NCI-H128 (cell line): ENCODE data around the gene FLG.
"Not testable (repeated sequence)": the region's sequence is repeated elsewhere in the genome, so short reads cannot be mapped to it uniquely, and the experiment has no call there.

ENCODE experiments used
- DNase-seq: peaks from one replicate; lab custom pipeline; 2025; ENCODE audit not compliant: unreplicated experiment; lab: John Stamatoyannopoulos, UW

Gene FLG

GRCh38 chr1:152325111-152325510, at the start of gene FLG:
Gene FLG, minus strand, starts transcription at chr1:152325239. Its CDS starts 9,783 bp downstream, at chr1:152315456.
- DNase-seq, result no peak

GRCh38 chr1:152374451-152374850, 49.4 kb upstream of the FLG start:
- DNase-seq, result no peak

GRCh38 chr1:152372672-152373071, 47.6 kb upstream of the FLG start:
- no peak for DNase-seq

- DNase-seq, result no peak
These were observed 42.4 kb upstream of the FLG start for GRCh38 chr1:152367436-152367835.

- no peak for DNase-seq
These were observed 34.9 kb upstream of the FLG start, which contains the start of gene FLG2 for GRCh38 chr1:152359906-152360305. Gene FLG2, minus strand, starts transcription at chr1:152360006. Its CDS starts 1,122 bp downstream, at chr1:152358884.

GRCh38 chr1:152356736-152357135, 31.7 kb upstream of the FLG start:
- DNase-seq, result no peak

GRCh38 chr1:152349611-152350010, 24.6 kb upstream of the FLG start:
- no peak for DNase-seq

GRCh38 chr1:152348447-152348846, 23.4 kb upstream of the FLG start:
- DNase-seq, result no peak

GRCh38 chr1:152347116-152347728, 22.2 kb upstream of the FLG start:
- DNase-seq, result no peak

GRCh38 chr1:152344438-152344837, 19.4 kb upstream of the FLG start:
- no peak for DNase-seq

GRCh38 chr1:152343006-152343405, 18.0 kb upstream of the FLG start:
- DNase-seq, result no peak

- no peak for DNase-seq
These were observed 10.4 kb upstream of the FLG start for GRCh38 chr1:152335399-152335798.

GRCh38 chr1:152328801-152329391, 3.9 kb upstream of the FLG start:
- DNase-seq, result no peak

- no peak for DNase-seq
These were observed 11.1 kb downstream of the FLG start for GRCh38 chr1:152313970-152314369.

- no peak for DNase-seq
These were observed 11.7 kb downstream of the FLG start for GRCh38 chr1:152313319-152313801.

GRCh38 chr1:152312169-152312568, 12.9 kb downstream of the FLG start:
- DNase-seq, result not testable (repeated sequence)

GRCh38 chr1:152309955-152310354, 15.1 kb downstream of the FLG start:
- no peak for DNase-seq

- not testable (repeated sequence) for DNase-seq
These were observed 15.6 kb downstream of the FLG start for GRCh38 chr1:152309320-152309901.

- not testable (repeated sequence) for DNase-seq
These were observed 16.3 kb downstream of the FLG start for GRCh38 chr1:152308758-152309157.

GRCh38 chr1:152307970-152308369, 17.1 kb downstream of the FLG start:
- not testable (repeated sequence) for DNase-seq

GRCh38 chr1:152306123-152306522, 18.9 kb downstream of the FLG start:
- not testable (repeated sequence) for DNase-seq

- not testable (repeated sequence) for DNase-seq
These were observed 20.3 kb downstream of the FLG start for GRCh38 chr1:152304773-152305172.
